ENCODE data around the gene ZSCAN26. TPM values are rescaled to one million over a fixed set of nuclear protein-coding genes. Genes with fewer than 3 reads are reported as not detected.
A peak's percentile ranks its signal among the peaks of the same experiment; 100 is the strongest.

Gene ZSCAN26
- total and polyA plus RNA-seq, 2 experiments from 2014 or later: 15.0 to 17.5 TPM

- no peak overlapping the region for H3K27ac ChIP-seq
- peaks cover 27% of the 10 kb centered on the region for H3K79me2 ChIP-seq (ENCODE audit: insufficient read depth)
- TF ChIP-seq EZH2phosphoT487 (IDR thresholded peaks at IDR 0.05; ENCODE audit: insufficient read depth, low read depth) (no peak), EZH2 (IDR thresholded peaks at IDR 0.05; ENCODE audit: insufficient read depth, poor library complexity, severe bottlenecking) (no peak)
- peak overlapping the region; percentile 85 for H3K4me2 ChIP-seq (ENCODE audit: unreplicated experiment)
- peak overlapping the region; percentile 98; the same call in 1 of the 2 replicates for H2AFZ ChIP-seq
- peak overlapping the region; percentile 98 for H3K4me3 ChIP-seq
- 0 out of 2 replicates have a peak, but pooled peaks cover 2% of the 10 kb centered on the region for H3K36me3 ChIP-seq (ENCODE audit: low read depth)
- H3K27me3 ChIP-seq (replicated peaks; ENCODE audit: insufficient read depth): no peaks in the 10 kb centered on the region
- peaks cover 18% of the 10 kb centered on the region for H3K4me1 ChIP-seq (ENCODE audit: insufficient read depth)
- in situ Hi-C loops (cut with MboI): no loop called here
- peak overlapping the region; percentile 88 for H3K9ac ChIP-seq
- H3K9me3 ChIP-seq (ENCODE audit: low read depth): no peaks in the 10 kb centered on the region
- H4K20me1 ChIP-seq (ENCODE audit: insufficient read depth): no peaks in the 10 kb centered on the region
- H3F3A ChIP-seq (ENCODE audit: insufficient read depth): no peaks in the 10 kb centered on the region
- 79 to 81% methylated on average over 2 of the region's 2 CpGs for WGBS, 2 experiments (ENCODE audit: low coverage in 1 of 2, low lambda C conversion rate in 2 of 2, missing lambda C conversion rate in 2 of 2)
- DNase-seq: no peak
- H3K9me2 ChIP-seq (ENCODE audit: insufficient read depth): no peaks in the 10 kb centered on the region
Observed at GRCh38 chr6:28250747-28251146, 16.2 kb upstream of the ZSCAN26 start.

GRCh38 chr6:28251661-28252008, 15.3 kb upstream of the ZSCAN26 start:
- no peaks in the 10 kb centered on the region for H3K27me3 ChIP-seq (replicated peaks; ENCODE audit: insufficient read depth)
- H3F3A ChIP-seq (ENCODE audit: insufficient read depth): no peaks in the 10 kb centered on the region
- H3K9me2 ChIP-seq (ENCODE audit: insufficient read depth): no peaks in the 10 kb centered on the region
- 0% methylated on average over 25 of the region's 25 CpGs for WGBS, 2 experiments (ENCODE audit: low coverage in 1 of 2, low lambda C conversion rate in 2 of 2, missing lambda C conversion rate in 2 of 2)
- TF ChIP-seq EZH2phosphoT487 (IDR thresholded peaks at IDR 0.05; ENCODE audit: insufficient read depth, low read depth): no peak
- TF ChIP-seq EZH2 (IDR thresholded peaks at IDR 0.05; ENCODE audit: insufficient read depth, poor library complexity, severe bottlenecking): no peak
- peak; percentile 67 for DNase-seq
- H3K4me2 ChIP-seq (ENCODE audit: unreplicated experiment): peak overlapping the region; percentile 85
- H4K20me1 ChIP-seq (ENCODE audit: insufficient read depth): no peaks in the 10 kb centered on the region
- H3K79me2 ChIP-seq (ENCODE audit: insufficient read depth): peaks cover 27% of the 10 kb centered on the region
- in situ Hi-C loops (cut with MboI): no loop called here
- H3K4me1 ChIP-seq (ENCODE audit: insufficient read depth): peaks cover 18% of the 10 kb centered on the region
- no peaks in the 10 kb centered on the region for H3K9me3 ChIP-seq (ENCODE audit: low read depth)
- peak overlapping the region; percentile 98 for H2AFZ ChIP-seq
- H3K4me3 ChIP-seq: peak overlapping the region; percentile 98
- peak overlapping the region; percentile 88 for H3K9ac ChIP-seq
- no peaks in the 10 kb centered on the region for H3K36me3 ChIP-seq (ENCODE audit: low read depth)
- peak overlapping the region; percentile 40 for H3K27ac ChIP-seq

GRCh38 chr6:28252009-28252975, 14.7 kb upstream of the ZSCAN26 start, which contains the start of gene ZKSCAN4:
ZKSCAN4 (minus strand) TSS chr6:28252269; CDS start chr6:28251980, 289 bp downstream.
- Histone ChIP-seq H3K27ac (peak within 1 kb of the TSS; percentile 40), H3F3A (ENCODE audit: insufficient read depth) (no peaks in the 10 kb centered on the region), H3K36me3 (ENCODE audit: low read depth) (no peaks in the 10 kb centered on the region), H3K4me2 (ENCODE audit: unreplicated experiment) (peak within 1 kb of the TSS; percentile 85), H2AFZ (peak within 1 kb of the TSS; percentile 98), H3K79me2 (ENCODE audit: insufficient read depth) (peaks cover 27% of the 10 kb centered on the region), H3K4me3 (peak within 1 kb of the TSS; percentile 98), H3K27me3 (replicated peaks; ENCODE audit: insufficient read depth) (no peaks in the 10 kb centered on the region), H3K9ac (peak within 1 kb of the TSS; percentile 88), H3K4me1 (ENCODE audit: insufficient read depth) (peaks cover 18% of the 10 kb centered on the region), H3K9me3 (ENCODE audit: low read depth) (no peaks in the 10 kb centered on the region), H3K9me2 (ENCODE audit: insufficient read depth) (no peaks in the 10 kb centered on the region), H4K20me1 (ENCODE audit: insufficient read depth) (no peaks in the 10 kb centered on the region)
- TF ChIP-seq EZH2 (IDR thresholded peaks at IDR 0.05; ENCODE audit: insufficient read depth, poor library complexity, severe bottlenecking): no peak
- TF ChIP-seq EZH2phosphoT487 (IDR thresholded peaks at IDR 0.05; ENCODE audit: insufficient read depth, low read depth): no peak
- in situ Hi-C loops (cut with MboI): no loop called here
- DNase-seq: peak; percentile 87
- WGBS, 2 experiments (ENCODE audit: low coverage in 1 of 2, low lambda C conversion rate in 2 of 2, missing lambda C conversion rate in 2 of 2): 4% methylated on average over 14 of the region's 14 CpGs

- Histone ChIP-seq H3K36me3 (ENCODE audit: low read depth) (no peaks in the 10 kb centered on the region), H3K4me1 (ENCODE audit: insufficient read depth) (peaks cover 18% of the 10 kb centered on the region), H3K4me2 (ENCODE audit: unreplicated experiment) (no peak overlapping the region), H4K20me1 (ENCODE audit: insufficient read depth) (no peaks in the 10 kb centered on the region), H3K79me2 (ENCODE audit: insufficient read depth) (peaks cover 27% of the 10 kb centered on the region), H3K27ac (no peak overlapping the region), H3K27me3 (replicated peaks; ENCODE audit: insufficient read depth) (no peaks in the 10 kb centered on the region), H2AFZ (no peak overlapping the region), H3F3A (ENCODE audit: insufficient read depth) (no peaks in the 10 kb centered on the region), H3K4me3 (no peak overlapping the region), H3K9me3 (ENCODE audit: low read depth) (no peaks in the 10 kb centered on the region), H3K9me2 (ENCODE audit: insufficient read depth) (no peaks in the 10 kb centered on the region), H3K9ac (no peak overlapping the region)
- in situ Hi-C loops (cut with MboI): no loop called here
- DNase-seq: no peak
- 76 to 88% methylated on average over 1 of the region's 1 CpG for whole genome bisulfite sequencing, 2 experiments (ENCODE audit: low coverage in 1 of 2, low lambda C conversion rate in 2 of 2, missing lambda C conversion rate in 2 of 2)
- no peak for TF ChIP-seq EZH2 (IDR thresholded peaks at IDR 0.05; ENCODE audit: insufficient read depth, poor library complexity, severe bottlenecking)
- no peak for TF ChIP-seq EZH2phosphoT487 (IDR thresholded peaks at IDR 0.05; ENCODE audit: insufficient read depth, low read depth)
Observed at GRCh38 chr6:28254121-28254519, 12.8 kb upstream of the ZSCAN26 start.

Data from GM23248 (cell line).